Activated T-cell treated with anti-CD3 and anti-CD28 coated beads, Interleukin-2, amount 50 U/mL, for 4 hours (primary cell): Measurements from ENCODE around the gene PLCB4. TPM values are rescaled to one million over a fixed set of nuclear protein-coding genes. Genes with fewer than 3 reads are reported as not detected.

ENCODE experiments used
- ATAC-seq, 2 donors: fragments of 200-7000 bp; cut with Tn5 transposase; one replicate each; pipeline ENCODE4 v1.10.0; 2021
- DNase-seq: peaks from one replicate; pipeline ENCODE4 v3.0.0-alpha.2; 2020
- H3K27me3 Mint-ChIP-seq: one replicate; pipeline ENCODE4 v1.8.0; 2021; ENCODE audit warnings: low read depth, mixed read lengths
- H3K36me3 Mint-ChIP-seq: one replicate; pipeline ENCODE4 v1.8.0; 2022; ENCODE audit warnings: mixed read lengths; ENCODE audit not compliant: insufficient read depth
- H3K4me1 Mint-ChIP-seq: one replicate; pipeline ENCODE4 v1.8.0; 2021; ENCODE audit warnings: low read depth, mixed read lengths
- H3K4me3 Mint-ChIP-seq: one replicate; pipeline ENCODE4 v1.8.0; 2021; ENCODE audit warnings: mild to moderate bottlenecking, moderate library complexity, mixed read lengths
- H3K9me3 Mint-ChIP-seq: one replicate; pipeline ENCODE4 v1.8.0; 2021; ENCODE audit warnings: mixed read lengths
- total RNA-seq, 3 donors: library from RNA; stranded (reverse); gene quantifications; one replicate each; pipeline ENCODE4 v1.2.1, GENCODE V29; 2021

The PLCB4 gene
- total RNA-seq, 3 donors from 2014 or later = 0.05 TPM; not detected in 1

DNA sequence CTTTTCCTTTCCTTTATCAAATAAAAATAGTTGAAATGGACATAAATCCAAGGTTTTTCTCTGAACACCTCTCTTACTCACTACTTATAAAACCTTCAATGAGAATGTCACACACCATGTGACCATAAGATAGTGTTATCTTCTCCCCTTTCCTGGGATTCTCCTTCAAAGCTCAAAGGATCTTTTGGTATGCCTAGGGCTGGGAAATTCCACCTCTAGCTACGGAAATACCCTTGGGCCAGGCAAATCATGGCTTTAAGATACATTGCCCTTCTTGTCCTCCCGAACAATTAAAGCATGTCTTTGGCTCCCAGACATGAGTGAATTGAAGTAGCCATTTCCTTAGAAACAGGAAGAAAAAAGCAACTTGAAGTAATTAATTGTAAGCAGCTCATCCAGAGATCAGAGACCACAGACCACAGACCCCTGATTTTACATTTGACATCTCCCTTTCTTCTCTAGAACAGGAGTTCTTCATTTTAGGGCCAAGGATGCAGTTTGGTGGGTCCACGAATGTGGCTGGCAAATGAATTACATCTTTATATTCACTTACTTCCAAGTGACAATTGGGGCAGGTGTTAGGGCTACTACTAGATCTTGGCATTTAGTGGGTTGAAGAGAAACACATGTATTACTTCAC, 4.1 kb downstream of the PLCB4 start:
- Mint-ChIP-seq H3K4me1 (peaks cover 2% of the 10 kb centered on the region), H3K27me3 (peaks cover 16% of the 10 kb centered on the region), H3K9me3 (peaks cover 3% of the 10 kb centered on the region), H3K36me3 (no peaks in the 10 kb centered on the region), H3K4me3 (no peak overlapping the region)
- no peak for DNase-seq
- ATAC-seq = no peak

DNA sequence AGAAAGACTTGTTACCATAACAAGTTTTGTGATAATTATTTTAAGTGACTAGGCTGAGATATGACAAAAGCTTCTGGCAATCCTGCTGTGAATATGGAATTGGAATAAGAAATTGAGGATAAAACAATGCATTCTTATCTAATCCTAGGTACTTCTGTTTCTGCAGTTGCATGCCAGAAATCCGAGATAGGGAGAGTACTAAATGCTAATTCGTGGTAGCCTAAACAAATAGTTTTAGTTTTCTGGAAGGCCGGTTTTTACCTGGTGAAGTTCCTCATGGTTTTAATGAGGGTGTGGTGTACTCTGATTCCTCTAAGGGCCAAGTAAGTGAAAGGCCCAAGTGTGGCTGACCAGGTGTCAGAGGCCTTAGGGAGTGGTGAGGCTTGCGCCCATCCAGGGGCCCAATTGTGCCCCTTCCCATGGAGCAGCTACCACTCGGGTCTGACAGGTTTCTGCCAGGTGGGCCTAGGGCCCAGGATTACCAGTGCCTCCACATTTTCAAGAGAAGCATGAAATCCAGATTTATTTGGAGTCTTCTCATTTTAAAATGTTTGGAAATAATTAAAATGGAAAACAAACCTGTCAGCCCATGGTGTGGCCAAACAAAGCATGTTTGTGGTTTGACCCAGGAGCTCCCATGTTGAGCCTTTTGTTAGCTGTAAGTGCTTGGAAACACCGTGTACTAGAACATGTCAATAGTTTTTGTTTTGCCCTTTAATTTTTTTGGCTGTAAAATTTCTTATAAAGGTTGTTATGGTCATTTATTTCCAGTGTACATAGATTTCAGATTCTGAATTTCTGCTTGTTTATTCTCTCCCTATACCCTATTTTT, 6.6 kb downstream of the PLCB4 start:
- Mint-ChIP-seq H3K27me3 (peaks cover 1% of the 10 kb centered on the region), H3K36me3 (no peaks in the 10 kb centered on the region), H3K4me3 (no peak overlapping the region), H3K9me3 (no peaks in the 10 kb centered on the region), H3K4me1 (no peaks in the 10 kb centered on the region)
- ATAC-seq (no peak), DNase-seq (no peak)

DNA sequence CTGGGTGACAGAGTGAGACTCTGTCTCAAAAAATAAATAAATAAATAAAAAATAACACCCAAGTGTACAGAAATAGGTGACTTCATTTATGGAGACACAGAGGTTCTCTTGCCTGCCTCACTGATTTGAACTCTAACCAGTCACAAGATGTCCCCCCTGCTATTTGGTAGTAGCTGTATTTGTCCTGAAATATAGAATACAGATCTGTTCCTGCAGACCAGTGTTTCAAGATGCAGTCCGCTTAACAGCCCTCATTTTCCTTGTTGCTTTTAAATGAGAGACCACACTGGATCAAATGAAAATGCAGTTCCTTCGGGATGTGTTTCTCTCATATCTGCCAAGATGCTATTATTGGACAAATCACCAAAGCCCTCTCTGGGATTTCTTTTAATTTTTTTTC, 7.6 kb downstream of the PLCB4 start:
- ATAC-seq (no peak), DNase-seq (no peak)
- no peaks in the 10 kb centered on the region for H3K4me1 Mint-ChIP-seq
- H3K36me3 Mint-ChIP-seq = no peaks in the 10 kb centered on the region
- H3K27me3 Mint-ChIP-seq = no peaks in the 10 kb centered on the region
- H3K4me3 Mint-ChIP-seq = no peak overlapping the region
- H3K9me3 Mint-ChIP-seq = no peaks in the 10 kb centered on the region

DNA sequence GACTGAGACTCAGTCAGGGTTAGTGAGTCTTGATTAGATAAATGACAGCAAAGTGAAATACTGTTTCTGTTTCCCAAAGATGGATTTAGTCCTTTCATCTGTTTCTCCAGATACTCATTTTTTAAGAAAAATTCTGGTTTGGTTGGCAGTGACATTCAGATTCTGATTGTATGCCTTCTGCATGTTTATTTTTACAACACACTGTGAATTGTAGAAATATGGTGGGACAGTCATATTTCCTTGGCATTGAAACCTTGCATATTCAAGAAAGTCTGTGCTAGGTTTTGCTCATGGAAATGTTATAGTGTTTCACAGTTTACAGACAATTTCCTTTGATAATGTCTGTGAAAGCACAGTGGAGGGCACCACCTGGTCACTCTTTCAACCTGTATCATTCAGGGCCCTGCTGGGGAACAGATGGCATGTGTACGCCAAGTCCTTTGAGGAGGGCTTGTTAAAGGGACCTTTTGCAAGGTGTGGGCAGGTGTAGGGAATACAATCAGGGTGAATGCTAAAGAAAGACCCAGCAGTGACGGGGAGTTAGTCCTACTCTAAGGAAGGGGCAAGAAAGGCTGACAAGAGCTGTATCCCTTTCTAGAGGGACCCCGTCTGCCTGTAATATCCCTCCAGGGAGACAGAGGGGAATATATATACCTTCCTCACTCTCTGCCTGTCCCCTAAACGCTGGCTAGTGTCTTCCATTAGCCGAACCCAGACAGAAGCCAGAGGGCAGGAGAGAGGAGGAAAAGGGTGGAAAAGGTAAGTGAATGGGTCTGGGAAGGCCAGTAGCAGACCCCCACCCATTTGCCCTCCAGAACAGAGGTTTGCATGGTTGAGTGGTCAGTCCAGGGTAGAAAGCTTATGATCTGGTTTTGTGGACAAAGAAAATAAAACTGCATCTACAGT, 10.2 kb downstream of the PLCB4 start:
- DNase-seq (no peak), ATAC-seq (no peak)
- Mint-ChIP-seq H3K27me3 (no peaks in the 10 kb centered on the region), H3K4me3 (no peak overlapping the region), H3K36me3 (no peaks in the 10 kb centered on the region), H3K4me1 (no peaks in the 10 kb centered on the region), H3K9me3 (no peaks in the 10 kb centered on the region)

DNA sequence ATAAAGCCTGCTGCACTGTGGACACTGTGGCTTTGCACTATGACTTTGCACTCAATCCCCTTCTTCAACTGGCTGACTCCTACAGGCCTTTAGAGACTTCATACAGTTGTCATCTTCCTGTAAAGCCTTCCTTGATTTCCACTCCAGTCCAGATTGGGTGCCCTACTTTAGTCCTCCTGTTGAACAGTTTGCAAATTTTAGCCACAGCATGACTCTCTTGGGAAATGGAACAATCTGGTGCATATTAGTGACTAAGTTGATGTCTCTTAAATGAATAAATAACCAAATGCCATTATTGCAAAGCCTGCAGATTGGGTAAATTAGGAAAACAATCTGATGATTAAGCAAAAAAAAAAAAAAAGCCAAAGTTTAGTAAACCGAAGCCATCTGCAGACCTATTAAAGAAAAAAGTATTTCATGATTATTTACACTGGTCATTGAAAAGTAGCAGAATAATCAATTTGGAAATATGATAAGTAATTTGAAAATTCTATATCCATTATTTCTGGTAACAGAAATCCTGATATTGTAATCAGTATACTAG, 12.6 kb downstream of the PLCB4 start:
- ATAC-seq = no peak
- H3K4me3 Mint-ChIP-seq = no peak overlapping the region
- no peaks in the 10 kb centered on the region for H3K36me3 Mint-ChIP-seq
- no peak for DNase-seq
- H3K4me1 Mint-ChIP-seq = no peaks in the 10 kb centered on the region
- H3K9me3 Mint-ChIP-seq = no peaks in the 10 kb centered on the region
- no peaks in the 10 kb centered on the region for H3K27me3 Mint-ChIP-seq

- no peaks in the 10 kb centered on the region for H3K27me3 Mint-ChIP-seq
- DNase-seq (no peak), ATAC-seq (no peak)
- H3K36me3 Mint-ChIP-seq = no peaks in the 10 kb centered on the region
- no peak overlapping the region for H3K4me3 Mint-ChIP-seq
- H3K9me3 Mint-ChIP-seq = no peaks in the 10 kb centered on the region
- no peaks in the 10 kb centered on the region for H3K4me1 Mint-ChIP-seq
Measured at GRCh38 chr20:9082741-9083140, 13.9 kb downstream of the PLCB4 start.

GRCh38 chr20:9087531-9088217, 18.8 kb downstream of the PLCB4 start:
- Mint-ChIP-seq H3K4me1 (no peaks in the 10 kb centered on the region), H3K9me3 (no peaks in the 10 kb centered on the region), H3K27me3 (no peaks in the 10 kb centered on the region), H3K36me3 (no peaks in the 10 kb centered on the region), H3K4me3 (no peak overlapping the region)
- DNase-seq = no peak
- no peak for ATAC-seq

DNA sequence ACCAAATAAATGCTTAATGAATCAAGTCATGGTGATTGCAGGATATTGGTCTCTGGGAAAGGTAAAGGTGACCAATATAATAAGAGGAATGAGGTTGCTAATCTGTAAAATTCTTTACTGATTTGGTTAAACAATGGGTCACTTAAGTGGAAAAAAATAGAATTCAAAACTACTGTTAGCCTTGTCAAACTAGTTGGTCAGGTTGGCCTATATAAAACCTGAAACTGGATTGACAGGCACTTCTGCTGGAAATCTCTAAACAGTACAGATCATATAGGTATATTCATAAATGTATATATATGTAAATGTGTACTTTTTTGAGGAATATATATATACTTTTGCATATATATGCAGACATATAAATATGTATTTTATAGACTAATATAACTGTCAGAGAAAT, 19.7 kb downstream of the PLCB4 start:
- Mint-ChIP-seq H3K4me1 (no peaks in the 10 kb centered on the region), H3K27me3 (no peaks in the 10 kb centered on the region), H3K36me3 (no peaks in the 10 kb centered on the region), H3K9me3 (no peaks in the 10 kb centered on the region), H3K4me3 (no peak overlapping the region)
- DNase-seq = no peak
- ATAC-seq = no peak

GRCh38 chr20:9092113-9092512, 23.2 kb downstream of the PLCB4 start:
- Mint-ChIP-seq H3K27me3 (no peaks in the 10 kb centered on the region), H3K9me3 (no peaks in the 10 kb centered on the region), H3K4me1 (no peaks in the 10 kb centered on the region), H3K4me3 (no peak overlapping the region), H3K36me3 (no peaks in the 10 kb centered on the region)
- ATAC-seq = no peak
- DNase-seq = no peak

- no peak for ATAC-seq
- Mint-ChIP-seq H3K9me3 (no peaks in the 10 kb centered on the region), H3K4me1 (no peaks in the 10 kb centered on the region), H3K4me3 (no peak overlapping the region), H3K27me3 (no peaks in the 10 kb centered on the region), H3K36me3 (no peaks in the 10 kb centered on the region)
- no peak for DNase-seq
Measured at GRCh38 chr20:9092655-9093054, 23.8 kb downstream of the PLCB4 start.

DNA sequence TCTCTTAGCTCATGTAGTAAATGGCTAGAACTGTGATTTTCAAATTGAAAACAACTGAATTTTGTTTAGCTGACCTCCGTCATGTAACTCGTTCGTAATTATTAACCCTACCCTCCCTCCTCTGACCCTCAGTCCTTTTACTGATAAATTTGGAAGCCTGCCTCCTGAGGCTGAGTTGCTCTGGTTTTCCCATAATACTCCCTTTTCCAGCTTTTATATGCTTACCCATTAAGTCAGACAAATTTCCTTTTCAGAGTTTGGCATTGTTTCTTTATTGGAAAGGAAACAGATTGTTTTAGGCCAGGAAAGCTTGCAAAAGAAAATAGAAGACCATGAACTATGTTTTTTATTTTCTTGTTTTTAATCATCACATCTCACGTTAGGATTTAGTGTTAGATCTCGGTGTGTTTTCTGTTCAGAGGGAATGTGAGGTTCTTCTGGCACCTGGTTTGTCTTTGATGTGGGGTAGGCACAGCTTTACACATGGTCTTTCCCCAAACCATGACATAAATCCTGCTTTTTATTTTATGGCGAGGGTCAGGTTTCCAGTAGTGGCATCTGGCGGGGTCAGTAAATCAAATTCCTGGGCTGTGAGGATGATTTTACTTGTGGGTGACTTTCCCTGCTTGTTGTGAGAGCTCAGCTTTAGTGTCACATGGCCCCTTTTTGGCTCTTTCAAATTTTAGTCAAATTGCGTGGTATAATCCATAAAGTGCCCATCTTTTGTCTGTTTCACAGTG, 24.5 kb downstream of the PLCB4 start:
- no peak for DNase-seq
- H3K4me3 Mint-ChIP-seq = no peak overlapping the region
- H3K27me3 Mint-ChIP-seq = no peaks in the 10 kb centered on the region

DNA sequence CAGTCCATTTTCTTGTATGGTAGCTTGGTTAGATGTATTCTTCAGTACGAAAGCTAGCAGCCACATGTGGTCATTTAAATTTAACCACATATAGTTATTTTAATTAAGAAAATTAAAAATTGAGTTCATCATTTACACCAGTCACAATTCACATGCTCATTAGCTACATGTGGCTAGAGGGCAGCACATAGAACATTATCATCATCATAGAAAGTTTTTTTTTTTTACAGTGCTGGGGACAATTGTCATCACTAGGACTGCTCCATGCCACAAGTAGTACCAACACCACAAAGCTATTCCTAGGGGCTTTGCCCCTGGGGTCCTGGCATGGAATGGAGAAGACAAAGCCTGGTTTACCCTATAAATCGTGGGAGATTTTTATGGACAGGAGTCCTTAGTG, 30.5 kb downstream of the PLCB4 start:
- H3K9me3 Mint-ChIP-seq = no peaks in the 10 kb centered on the region
- no peaks in the 10 kb centered on the region for H3K4me1 Mint-ChIP-seq
- H3K4me3 Mint-ChIP-seq = no peak overlapping the region
- H3K36me3 Mint-ChIP-seq = no peaks in the 10 kb centered on the region
- H3K27me3 Mint-ChIP-seq = no peaks in the 10 kb centered on the region
- DNase-seq (no peak), ATAC-seq (no peak)

More for the DNA sequence above, 24.5 kb downstream of the PLCB4 start:
- no peak for ATAC-seq
- no peaks in the 10 kb centered on the region for H3K9me3 Mint-ChIP-seq
- no peaks in the 10 kb centered on the region for H3K4me1 Mint-ChIP-seq
- H3K36me3 Mint-ChIP-seq = no peaks in the 10 kb centered on the region

DNA sequence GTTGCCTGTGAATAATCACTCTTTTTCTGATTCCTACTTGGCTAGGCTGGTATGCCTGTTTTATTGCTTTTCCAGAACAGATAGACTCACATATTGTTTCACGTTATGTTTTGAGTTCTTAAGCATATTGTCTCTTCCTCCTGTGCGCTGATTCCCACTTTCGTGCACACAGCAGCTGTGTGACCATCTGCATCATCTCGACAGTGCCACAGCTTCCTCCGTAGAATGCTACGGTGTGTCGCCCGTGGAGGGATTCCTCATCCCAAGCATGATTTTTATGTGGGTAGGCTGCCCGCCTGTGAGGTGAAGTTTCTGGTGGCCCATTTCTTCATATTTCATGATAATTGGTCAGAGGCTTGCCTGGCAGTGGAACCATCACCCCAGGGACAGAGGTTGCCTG, 31.8 kb downstream of the PLCB4 start:
- Mint-ChIP-seq H3K27me3 (no peaks in the 10 kb centered on the region), H3K4me1 (no peaks in the 10 kb centered on the region), H3K36me3 (no peaks in the 10 kb centered on the region), H3K9me3 (no peaks in the 10 kb centered on the region), H3K4me3 (no peak overlapping the region)
- no peak for ATAC-seq
- DNase-seq = no peak
